Subcutaneous abdominal adipose tissue (tissue), 5 donors: ENCODE data around the gene ALDOC.
A peak's percentile ranks its signal among the peaks of the same experiment; 100 is the strongest.

Experiments used
- H3K27ac ChIP-seq: one replicate; pipeline ENCODE4 v1.7.0; 2013; ENCODE audit warnings: low read depth, mild to moderate bottlenecking, inconsistent platforms, low read length, moderate library complexity
- H3K27me3 ChIP-seq, 5 donors: one replicate each; pipeline ENCODE4 v1.7.0; 2013; ENCODE audit warnings: low read length in 5 of 5, inconsistent platforms in 1 of 5; ENCODE audit not compliant: control insufficient read depth in 5 of 5, insufficient read depth in 4 of 5
- H3K36me3 ChIP-seq, 5 donors: one replicate each; pipeline ENCODE4 v1.7.0; 2013; ENCODE audit warnings: low read length in 5 of 5; ENCODE audit not compliant: control insufficient read depth in 5 of 5, insufficient read depth in 5 of 5
- H3K4me1 ChIP-seq, 5 donors: one replicate each; pipeline ENCODE4 v1.7.0; 2013; ENCODE audit warnings: low read length in 5 of 5, mild to moderate bottlenecking in 3 of 5, moderate library complexity in 1 of 5; ENCODE audit not compliant: control insufficient read depth in 5 of 5, insufficient read depth in 5 of 5
- H3K4me3 ChIP-seq, 5 donors: one replicate each; pipeline ENCODE4 v1.7.0; 2013; ENCODE audit warnings: low read length in 5 of 5, low read depth in 1 of 5
- H3K9ac ChIP-seq, 5 donors: one replicate each; pipeline ENCODE4 v1.7.0; 2013; ENCODE audit warnings: low read length in 5 of 5, mild to moderate bottlenecking in 4 of 5, moderate library complexity in 3 of 5
- H3K9me3 ChIP-seq, 5 donors: one replicate each; pipeline ENCODE4 v1.7.0; 2013; ENCODE audit warnings: low read length in 5 of 5; ENCODE audit not compliant: control insufficient read depth in 5 of 5
- donor health status: healthy.
- donor health status: healthy.
- donor health status: healthy.
- donor health status: healthy.
- donor health status: healthy.

ALDOC gene

DNA sequence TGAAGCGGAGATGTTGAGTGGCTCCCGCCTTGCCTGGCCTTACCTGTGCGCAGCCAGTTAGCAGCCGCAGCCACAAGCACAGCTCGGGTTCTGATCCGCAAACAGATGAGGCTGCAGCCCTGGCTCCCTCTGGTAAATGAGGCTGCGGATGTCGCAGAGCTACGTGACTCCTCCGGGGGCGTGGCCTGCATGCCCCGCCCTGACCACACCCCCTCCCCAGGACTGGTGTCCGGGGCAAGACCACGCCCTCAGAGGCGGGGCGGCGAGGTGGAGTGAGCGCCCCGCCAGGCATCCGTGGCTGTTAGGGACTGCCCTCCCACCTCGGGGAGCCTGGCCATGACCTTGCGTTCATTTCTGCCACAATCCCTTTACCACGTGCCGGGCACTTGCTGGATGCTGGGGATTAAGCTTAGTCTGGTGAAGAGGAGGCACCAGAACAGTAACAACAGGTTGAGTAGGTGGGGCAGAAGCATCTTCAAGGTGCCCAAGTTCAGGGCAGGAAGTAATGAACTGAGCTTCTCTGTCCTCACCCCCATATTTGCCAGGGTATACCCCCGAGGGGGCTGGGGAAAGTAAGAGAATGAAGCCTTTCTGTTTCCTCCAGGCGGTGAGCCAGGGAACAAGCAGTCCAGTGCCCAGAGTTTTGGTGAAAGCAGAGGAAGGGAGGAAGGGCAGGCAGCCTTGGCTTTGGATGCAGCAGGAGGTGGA, at the start of gene ALDOC:
Gene ALDOC (minus strand): TSS at position 138 of the 708 bp plus-strand sequence. CDS start 1,363 bp downstream, outside the sequence.
- no peaks in the 10 kb centered on the region for H3K27me3 ChIP-seq
- no peak within 1 kb of the TSS for H3K27ac ChIP-seq
- H3K4me1 ChIP-seq, result peaks cover 5 to 31% (median 30%) of the 10 kb centered on the region in 5 donors
- H3K36me3 ChIP-seq, result peaks cover 0 to 12% (median 0%) of the 10 kb centered on the region in 5 donors
- peak within 1 kb of the TSS in 2 of 5 donors; percentile 20 to 21 for H3K9ac ChIP-seq
- H3K4me3 ChIP-seq, result peak within 1 kb of the TSS; percentile 43 to 58 (median 52)
- H3K9me3 ChIP-seq, result no peaks in the 10 kb centered on the region

DNA sequence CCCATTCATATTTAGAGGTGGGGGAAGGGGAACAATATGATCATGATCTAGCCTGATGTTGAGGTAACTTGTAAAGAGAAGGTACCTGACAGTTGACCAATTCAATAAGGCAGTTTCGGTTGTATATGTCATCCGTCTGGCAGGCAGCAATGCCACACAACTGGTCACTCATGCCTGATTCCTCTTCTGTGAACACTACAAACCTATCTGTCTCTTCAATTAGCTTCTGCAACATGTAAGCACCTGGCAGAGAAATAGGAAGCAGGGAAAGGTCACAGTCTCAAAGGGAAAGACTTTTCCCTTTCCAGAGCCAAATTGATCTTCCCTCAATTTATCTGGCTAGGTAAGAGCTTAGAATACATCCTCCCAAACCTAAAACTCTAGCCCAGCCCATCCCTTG, 47.5 kb upstream of the ALDOC start:
- Histone ChIP-seq H3K36me3 (peaks cover 49 to 88% (median 75%) of the 10 kb centered on the region in 5 donors), H3K27ac (no peak overlapping the region), H3K9ac (no peak overlapping the region), H3K9me3 (no peaks in the 10 kb centered on the region), H3K27me3 (no peaks in the 10 kb centered on the region), H3K4me1 (no peaks in the 10 kb centered on the region), H3K4me3 (no peak overlapping the region)

DNA sequence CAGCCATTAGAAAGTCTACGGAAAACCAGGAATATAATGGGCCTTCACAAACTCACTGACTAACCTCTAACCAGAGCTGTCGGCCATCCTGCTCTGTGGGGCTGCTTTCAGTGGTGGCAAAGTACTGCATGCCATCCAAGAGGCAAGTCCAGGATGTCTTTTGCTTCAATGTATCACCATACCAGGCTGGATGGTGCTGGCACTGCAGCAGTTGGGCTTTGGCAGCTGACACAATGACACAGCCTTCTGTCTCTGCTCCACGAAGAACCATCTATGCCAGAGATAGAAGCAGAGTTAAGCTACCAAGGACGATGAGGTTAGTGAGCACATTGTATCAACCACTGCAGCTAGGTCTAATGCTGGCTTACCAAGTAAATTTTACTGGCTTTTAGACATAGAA, 47.0 kb upstream of the ALDOC start:
- Histone ChIP-seq H3K36me3 (peaks cover 53 to 92% (median 80%) of the 10 kb centered on the region in 5 donors), H3K4me1 (no peaks in the 10 kb centered on the region), H3K27ac (no peak overlapping the region), H3K27me3 (no peaks in the 10 kb centered on the region), H3K9ac (no peak overlapping the region), H3K9me3 (no peaks in the 10 kb centered on the region), H3K4me3 (no peak overlapping the region)

DNA sequence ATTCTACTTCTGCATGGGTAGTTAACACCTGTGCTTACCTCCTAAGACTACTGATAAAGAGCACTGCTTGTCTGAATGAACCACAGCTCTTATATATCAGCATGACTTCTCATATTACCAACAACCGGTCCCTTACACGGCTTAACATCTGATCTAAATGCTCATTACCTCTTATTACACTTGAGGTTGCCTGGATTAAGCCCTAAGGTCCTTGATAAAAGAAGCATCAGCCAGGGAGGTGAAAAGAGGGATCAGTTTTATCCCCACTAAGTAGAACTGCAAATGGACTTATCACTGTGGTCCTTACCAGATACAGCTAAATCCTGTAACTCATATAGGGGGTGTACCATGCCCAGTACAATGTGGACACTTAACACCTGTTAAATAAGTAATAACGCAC, 45.5 kb upstream of the ALDOC start:
- H3K27ac ChIP-seq, result no peak overlapping the region
- H3K4me1 ChIP-seq, result no peaks in the 10 kb centered on the region
- H3K4me3 ChIP-seq, result no peak overlapping the region
- no peaks in the 10 kb centered on the region for H3K27me3 ChIP-seq
- H3K9me3 ChIP-seq, result no peaks in the 10 kb centered on the region
- H3K36me3 ChIP-seq, result peaks cover 61 to 93% (median 84%) of the 10 kb centered on the region in 5 donors
- no peak overlapping the region for H3K9ac ChIP-seq

DNA sequence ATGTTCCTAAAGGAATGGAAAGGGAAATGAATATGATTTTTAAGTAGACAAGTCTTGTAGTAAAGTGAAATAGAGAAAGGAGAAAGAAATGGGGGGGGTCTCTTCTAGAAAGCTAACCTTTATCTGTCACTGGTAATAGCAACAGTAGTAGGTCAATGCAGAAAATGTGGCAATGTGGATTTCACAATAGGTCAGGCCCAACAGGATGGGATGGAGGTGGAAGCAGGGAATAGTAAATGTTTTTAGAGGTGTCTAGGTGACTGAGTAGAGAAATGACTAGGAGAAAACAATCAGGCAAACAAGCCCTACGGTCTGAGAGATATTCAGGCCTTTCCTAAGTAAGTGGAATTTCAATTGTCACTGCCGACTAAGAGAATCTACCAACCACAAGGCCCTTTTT, 43.3 kb upstream of the ALDOC start:
- no peaks in the 10 kb centered on the region for H3K4me1 ChIP-seq
- H3K36me3 ChIP-seq, result peaks cover 68 to 100% (median 94%) of the 10 kb centered on the region in 5 donors

DNA sequence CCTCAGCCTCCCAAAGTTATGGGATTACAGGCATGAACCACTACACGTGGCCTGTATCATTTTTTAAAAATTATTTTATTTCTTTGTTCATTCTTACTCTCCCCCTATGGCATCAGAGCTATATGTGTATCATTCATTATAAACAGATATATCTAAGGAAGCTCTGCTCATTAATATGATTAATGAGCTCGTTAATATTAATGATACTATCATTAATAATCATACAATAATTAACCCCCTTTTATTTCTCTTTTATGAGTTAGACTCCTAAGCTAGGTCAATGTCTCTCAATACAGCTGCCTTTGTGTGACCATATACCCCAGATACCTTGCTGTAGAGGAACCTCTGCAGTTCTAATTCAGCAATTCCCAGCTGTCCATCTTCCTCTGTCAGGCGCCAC, 41.8 kb upstream of the ALDOC start:
- H3K27me3 ChIP-seq, result no peaks in the 10 kb centered on the region
- no peak overlapping the region for H3K9ac ChIP-seq
- H3K9me3 ChIP-seq, result no peaks in the 10 kb centered on the region
- H3K4me3 ChIP-seq, result no peak overlapping the region
- peaks cover 58 to 99% (median 95%) of the 10 kb centered on the region in 5 donors for H3K36me3 ChIP-seq
- H3K27ac ChIP-seq, result no peak overlapping the region
- H3K4me1 ChIP-seq, result no peaks in the 10 kb centered on the region

More for the DNA sequence above, 43.3 kb upstream of the ALDOC start:
- no peak overlapping the region for H3K27ac ChIP-seq
- no peak overlapping the region for H3K9ac ChIP-seq
- H3K27me3 ChIP-seq, result no peaks in the 10 kb centered on the region
- no peak overlapping the region for H3K4me3 ChIP-seq
- H3K9me3 ChIP-seq, result no peaks in the 10 kb centered on the region

DNA sequence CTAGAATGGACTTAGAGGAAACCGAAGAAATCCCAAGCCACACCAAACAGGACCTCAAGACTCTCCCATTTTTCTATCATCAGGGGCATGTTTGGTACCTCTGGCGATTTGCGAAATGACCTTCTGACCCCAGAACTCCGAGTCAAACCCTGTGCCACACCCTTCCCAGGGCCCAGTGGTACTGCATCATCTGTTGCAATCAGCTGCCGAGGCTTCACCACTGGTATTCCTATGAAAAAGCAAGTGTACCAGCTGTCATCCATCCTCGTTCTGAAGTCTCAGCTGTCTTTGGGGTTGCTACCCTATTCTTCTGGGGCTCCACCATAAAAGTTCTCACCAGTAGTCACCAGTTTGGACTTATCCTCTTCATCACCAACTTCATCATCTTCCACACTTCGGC, 39.6 kb upstream of the ALDOC start:
- H3K9me3 ChIP-seq, result no peaks in the 10 kb centered on the region
- H3K27me3 ChIP-seq, result no peaks in the 10 kb centered on the region
- peaks cover 39 to 87% (median 76%) of the 10 kb centered on the region in 5 donors for H3K36me3 ChIP-seq
- no peak overlapping the region for H3K4me3 ChIP-seq
- H3K4me1 ChIP-seq, result peaks cover 0 to 4% (median 0%) of the 10 kb centered on the region in 5 donors
- H3K27ac ChIP-seq, result no peak overlapping the region
- H3K9ac ChIP-seq, result no peak overlapping the region

GRCh38 chr17:28615260-28615940, 38.7 kb upstream of the ALDOC start:
- no peaks in the 10 kb centered on the region for H3K27me3 ChIP-seq
- no peaks in the 10 kb centered on the region for H3K9me3 ChIP-seq
- peaks cover 39 to 86% (median 74%) of the 10 kb centered on the region in 5 donors for H3K36me3 ChIP-seq
- H3K4me3 ChIP-seq, result no peak overlapping the region
- H3K4me1 ChIP-seq, result peaks cover 0 to 4% (median under 1%) of the 10 kb centered on the region in 5 donors
- H3K27ac ChIP-seq, result no peak overlapping the region
- H3K9ac ChIP-seq, result no peak overlapping the region

DNA sequence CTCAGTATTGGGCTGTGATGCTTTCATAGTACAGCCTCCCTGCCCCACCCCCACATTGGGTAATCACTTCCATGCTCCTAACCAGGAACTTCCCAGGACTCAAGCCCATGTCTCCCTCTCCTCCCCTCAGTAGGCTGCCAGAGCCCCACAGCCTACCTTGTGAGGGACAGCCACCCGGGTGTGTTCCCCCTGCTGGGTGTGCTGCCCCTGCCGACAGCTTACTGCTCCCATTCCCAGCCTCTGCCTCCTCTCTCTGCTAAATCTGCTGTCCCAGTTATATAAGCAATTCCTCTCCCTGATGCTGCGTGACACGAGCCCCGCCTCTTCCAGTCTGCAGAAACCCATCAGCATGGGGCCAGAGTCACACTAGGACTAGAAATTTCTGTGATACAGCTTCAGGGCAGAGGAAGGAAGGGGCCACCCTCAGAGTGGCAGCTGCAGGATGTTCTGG, 37.3 kb upstream of the ALDOC start, which contains the start of gene RSKR:
Gene RSKR (minus strand): TSS at position 255 of the 451 bp plus-strand sequence. CDS start 24 bp downstream, at position 231.
- no peaks in the 10 kb centered on the region for H3K27me3 ChIP-seq
- H3K4me3 ChIP-seq, result no peak within 1 kb of the TSS
- no peak within 1 kb of the TSS for H3K9ac ChIP-seq
- no peak within 1 kb of the TSS for H3K27ac ChIP-seq
- H3K36me3 ChIP-seq, result peaks cover 29 to 76% (median 60%) of the 10 kb centered on the region in 5 donors
- H3K9me3 ChIP-seq, result no peaks in the 10 kb centered on the region
- peaks cover 0 to 8% (median 4%) of the 10 kb centered on the region in 5 donors for H3K4me1 ChIP-seq
